ENCODE measurements around the gene CPVL.
"Not testable (repeated sequence)": the region's sequence is repeated elsewhere in the genome, so short reads cannot be mapped to it uniquely, and the experiment has no call there.

CPVL gene

DNA sequence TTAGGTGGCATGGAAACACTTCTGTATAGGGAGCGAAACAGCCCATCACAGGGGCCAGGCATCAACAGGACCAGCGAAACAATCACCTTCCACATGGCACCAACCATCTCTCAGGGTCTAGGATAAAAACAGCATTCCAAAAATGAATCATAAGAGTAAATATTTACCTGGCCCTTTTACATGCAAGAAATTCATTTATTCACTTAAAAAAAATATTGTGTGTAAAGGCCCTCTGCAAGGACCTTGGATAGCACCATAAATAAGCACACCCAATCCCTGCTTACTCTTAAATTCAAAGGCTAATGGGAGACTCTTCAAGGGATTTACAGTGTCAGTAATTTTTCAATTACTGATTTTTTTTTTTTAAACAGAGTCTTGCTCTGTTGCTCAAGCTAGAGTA is 25.4 kb downstream of the CPVL start:
- no peak for DNase-seq (ENCODE audit: extremely low read depth in 1 of 2, low read depth in 1 of 2)

DNA sequence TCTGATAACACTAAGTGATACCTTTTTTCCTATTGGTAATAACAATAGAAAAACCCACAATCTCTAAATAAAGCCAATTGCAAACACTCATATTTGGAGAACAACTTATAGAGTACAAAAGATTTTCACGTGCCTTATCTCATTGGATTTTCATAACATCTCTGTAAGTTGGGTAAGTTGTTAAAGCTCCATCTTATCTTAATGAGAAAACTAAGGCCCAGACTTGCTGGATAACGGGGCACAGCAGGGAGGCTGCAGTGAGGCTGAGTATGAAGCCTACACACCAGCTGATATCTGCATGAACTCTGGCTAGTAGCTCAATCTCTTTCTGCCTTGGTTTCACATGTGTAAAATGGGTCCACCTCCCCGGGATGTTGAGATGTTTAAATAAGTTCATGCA is 26.8 kb downstream of the CPVL start:
- no peak for DNase-seq (ENCODE audit: extremely low read depth in 1 of 2, low read depth in 1 of 2)

DNA sequence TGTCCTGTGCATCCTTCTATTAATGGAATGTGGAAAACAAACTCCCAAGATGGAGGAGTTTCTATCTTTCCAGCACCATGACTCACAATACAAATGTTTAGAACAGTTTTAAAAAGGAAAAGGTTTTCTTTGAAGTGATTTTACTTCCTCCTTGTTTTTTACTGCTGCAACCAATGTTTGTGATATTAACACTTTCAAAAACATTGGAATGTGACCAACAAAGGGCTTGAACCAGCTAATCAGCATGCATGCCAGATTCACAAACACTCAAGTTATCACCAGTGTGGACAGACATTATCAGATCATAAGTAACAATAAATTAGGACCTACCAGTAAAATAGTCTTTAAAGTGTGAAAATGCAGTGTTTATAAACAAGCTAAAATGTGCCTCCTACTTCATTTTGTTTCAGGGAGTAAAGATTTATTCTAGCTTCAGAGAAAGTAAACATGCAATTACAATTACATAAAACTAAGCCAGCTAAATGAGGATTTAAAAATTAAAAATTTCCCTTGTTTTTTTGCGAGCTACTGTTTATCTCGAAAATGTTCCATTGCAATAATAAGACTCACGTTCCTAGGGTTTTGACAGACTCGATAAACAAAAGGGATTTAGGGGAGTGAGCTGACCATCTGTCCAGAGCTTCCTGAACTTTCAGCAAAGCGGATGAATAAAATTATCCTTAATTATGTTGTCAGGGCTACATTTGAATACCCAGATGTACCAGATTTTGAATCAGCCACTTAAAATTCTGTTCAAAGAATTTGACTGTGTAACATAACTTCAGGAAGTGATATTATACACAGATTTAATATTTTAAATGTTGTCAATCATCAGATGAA is 29.8 kb downstream of the CPVL start:
- DNase-seq (ENCODE audit: extremely low read depth in 1 of 2, low read depth in 1 of 2) = no peak

DNA sequence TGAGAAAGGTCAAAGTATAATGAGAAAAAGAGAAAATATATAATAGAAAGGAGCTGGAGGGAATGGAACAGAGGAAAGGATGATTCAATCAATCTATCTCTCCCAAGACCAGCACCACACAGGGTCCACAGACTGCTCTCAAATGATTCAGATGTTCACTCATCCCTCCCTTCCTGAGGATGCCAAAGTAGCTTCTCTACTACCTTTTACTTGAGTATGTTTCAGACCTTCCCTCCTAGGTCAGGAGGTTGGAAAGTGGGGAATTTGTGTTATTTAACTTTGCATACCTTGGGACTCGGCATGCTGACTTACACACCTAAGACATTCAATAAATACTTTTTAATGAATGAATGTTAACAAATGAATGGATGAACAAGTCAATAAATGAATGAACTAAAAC is 30.6 kb downstream of the CPVL start:
- no peak for DNase-seq (ENCODE audit: extremely low read depth in 1 of 2, low read depth in 1 of 2)

DNA sequence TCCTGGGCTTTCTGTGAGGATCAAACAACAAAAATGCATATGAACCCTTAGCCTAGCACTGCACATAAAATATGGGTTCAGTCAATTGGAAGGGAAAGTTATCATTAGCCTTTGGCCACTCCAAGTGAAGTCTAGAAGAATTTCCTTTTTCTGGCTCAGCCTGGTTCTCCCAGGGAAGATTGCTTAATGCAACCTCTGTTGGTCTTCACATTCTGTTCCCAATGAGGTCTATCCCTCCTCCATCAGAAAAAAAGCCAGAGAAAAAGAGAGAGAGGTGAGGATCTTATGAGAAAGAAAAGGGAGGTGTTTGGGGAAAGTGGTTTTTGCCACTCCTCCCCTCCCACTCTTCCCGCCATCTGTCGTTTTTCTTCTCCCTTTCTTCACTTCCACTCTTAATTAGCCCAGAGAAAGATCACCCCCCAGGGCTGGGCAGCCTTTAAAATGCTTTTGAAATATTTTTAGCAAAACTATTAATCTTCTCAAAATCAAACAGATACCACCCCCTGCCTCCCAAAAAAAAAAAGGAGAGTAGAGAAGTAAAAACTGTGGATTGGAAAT is 31.1 kb downstream of the CPVL start:
- DNase-seq (ENCODE audit: extremely low read depth in 1 of 2, low read depth in 1 of 2) = no peak

DNA sequence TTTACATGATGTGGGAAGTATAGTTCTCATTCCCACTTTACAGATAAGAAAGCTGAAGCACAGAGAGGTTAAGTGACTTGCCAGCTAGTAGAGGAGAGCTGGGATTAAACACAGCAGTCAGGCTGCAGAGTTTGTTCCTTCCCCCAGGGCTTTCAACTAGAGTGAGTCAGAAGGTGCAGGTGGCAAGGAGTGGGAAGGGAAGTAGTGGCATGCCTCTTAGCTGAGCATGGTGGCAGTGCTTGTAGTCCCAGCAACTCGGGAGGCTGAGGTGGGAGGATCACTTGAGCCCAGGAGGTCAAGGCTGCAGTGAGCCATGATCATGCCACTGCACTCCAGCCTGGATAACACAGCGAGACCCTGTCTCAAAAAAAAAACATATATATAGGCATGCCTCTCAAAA is 32.1 kb downstream of the CPVL start:
- not testable (repeated sequence) for DNase-seq (ENCODE audit: extremely low read depth in 1 of 2, low read depth in 1 of 2)

DNA sequence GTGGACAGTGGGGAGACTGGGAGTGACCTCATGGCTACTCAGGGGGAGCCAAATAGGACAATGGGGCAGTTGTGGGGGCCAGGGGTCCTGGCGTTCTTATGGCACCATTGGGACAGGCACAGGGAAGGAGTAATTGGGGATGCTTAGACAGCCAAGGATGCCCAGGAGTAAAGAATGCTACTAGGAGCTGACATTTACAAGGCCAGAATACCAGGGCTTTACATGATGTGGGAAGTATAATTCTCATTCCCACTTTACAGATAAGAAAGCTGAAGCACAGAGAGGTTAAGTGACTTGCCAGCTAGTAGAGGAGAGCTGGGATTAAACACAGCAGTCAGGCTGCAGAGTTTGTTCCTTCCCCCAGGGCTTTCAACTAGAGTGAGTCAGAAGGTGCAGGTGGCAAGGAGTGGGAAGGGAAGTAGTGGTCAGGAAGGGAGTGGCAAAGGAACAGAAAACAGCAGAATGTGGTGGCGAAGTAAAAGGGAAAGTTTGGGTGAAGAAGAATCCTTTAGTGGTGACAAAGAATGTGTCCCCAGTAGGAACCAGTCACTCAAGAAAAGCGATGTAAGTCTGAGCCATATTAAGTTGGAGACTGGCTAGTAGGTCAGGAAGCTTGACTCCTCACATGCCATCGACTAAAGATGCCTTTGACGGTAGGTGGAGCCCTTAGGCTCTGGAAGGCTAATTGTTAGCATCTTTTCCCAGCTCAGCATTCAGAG is 32.8 kb downstream of the CPVL start:
- no peak for DNase-seq (ENCODE audit: extremely low read depth in 1 of 2, low read depth in 1 of 2)

DNA sequence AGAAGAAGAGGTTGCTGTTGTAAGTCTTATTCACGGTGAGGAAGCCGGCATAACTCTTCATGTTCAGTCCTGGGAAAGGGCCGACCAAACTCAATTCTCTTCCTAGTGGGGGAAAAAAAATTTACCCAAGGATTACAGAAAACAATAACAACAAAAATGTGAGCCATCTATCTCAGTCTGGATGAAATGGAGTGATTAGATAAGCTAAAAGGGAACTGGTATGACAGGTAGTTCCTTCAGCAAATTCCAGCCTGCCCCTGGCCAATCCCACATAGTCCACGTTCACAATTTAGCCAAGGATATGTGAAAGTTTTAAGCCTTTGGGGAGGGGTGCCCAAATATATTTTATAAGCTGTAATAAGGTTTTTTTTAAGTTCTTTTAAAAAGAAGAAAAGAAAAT is 33.6 kb downstream of the CPVL start:
- no peak for DNase-seq (ENCODE audit: extremely low read depth in 1 of 2, low read depth in 1 of 2)

DNA sequence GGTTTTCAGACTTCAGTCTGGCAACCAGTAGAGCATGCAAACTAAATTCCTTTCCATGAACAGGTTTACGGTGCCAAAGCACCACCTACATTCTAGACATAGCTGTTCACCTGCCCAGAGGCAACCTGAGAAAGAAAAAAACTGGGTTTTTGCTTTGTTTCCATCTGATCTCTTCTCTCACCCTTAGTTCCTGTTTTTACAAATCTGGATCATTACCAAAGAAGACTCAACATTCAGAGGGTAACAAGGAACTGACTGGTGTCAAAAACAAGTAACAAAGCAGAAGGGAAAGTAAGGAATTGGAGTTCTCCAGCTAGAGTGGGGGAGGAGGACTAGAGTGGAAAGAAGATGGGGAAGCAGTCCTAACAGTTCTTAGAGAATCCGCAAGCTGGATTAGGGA is 36.4 kb downstream of the CPVL start:
- DNase-seq (ENCODE audit: extremely low read depth in 1 of 2, low read depth in 1 of 2) = no peak

DNA sequence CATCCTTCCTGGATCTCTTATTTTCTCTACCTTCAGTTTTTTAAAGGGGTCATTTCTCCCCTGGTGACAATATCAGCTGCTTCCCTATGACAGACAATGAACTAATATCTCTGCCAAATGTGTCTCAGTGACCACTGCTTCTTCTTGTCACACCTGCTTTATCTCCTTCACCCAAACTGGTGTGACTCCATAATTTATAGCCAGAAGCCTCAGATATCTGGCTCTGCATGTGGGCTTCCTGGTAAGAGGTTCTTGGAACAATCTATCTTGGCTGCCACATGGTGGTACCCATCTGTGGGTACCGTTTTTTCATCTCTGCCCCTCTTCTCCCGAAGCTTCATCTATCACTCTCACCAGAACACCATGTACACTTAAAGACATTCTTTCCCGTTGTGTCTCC is 37.0 kb downstream of the CPVL start:
- DNase-seq (ENCODE audit: extremely low read depth in 1 of 2, low read depth in 1 of 2) = no peak

DNA sequence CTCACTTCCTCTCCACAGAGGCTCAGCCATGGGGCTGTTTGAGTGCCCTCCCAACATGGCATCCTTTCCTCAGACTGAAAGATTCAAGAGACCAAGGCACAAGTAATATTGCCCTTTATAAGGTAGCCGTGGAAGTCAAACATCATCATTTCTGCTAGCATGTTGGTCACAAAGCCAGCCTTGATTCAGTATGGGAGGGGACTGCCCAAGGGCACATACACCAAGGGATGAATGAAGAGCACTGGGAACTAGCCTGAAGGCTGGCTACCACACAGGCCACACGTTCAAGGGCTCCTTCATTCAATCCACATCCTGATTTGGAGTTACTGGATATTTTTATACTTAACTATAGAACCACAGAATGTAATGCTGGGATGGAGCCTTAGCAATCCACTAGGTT is 39.3 kb downstream of the CPVL start:
- no peak for DNase-seq (ENCODE audit: extremely low read depth in 1 of 2, low read depth in 1 of 2)

DNA sequence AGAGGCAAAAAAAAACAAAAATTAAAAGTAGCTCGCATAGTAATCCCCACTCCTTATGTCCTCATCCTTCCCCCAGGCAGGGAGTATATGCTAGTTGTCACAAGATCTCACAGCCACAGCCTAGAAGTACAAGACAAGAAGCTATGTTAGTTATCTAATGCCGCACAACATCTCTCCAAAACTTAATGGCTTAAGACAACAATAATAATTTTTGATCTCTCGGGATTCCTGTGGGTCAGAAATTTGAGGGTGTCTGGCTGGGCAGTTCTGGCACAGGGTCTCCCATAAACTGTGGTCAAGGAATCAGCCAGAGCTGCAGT is 39.7 kb downstream of the CPVL start:
- no peak for DNase-seq (ENCODE audit: extremely low read depth in 1 of 2, low read depth in 1 of 2)

DNA sequence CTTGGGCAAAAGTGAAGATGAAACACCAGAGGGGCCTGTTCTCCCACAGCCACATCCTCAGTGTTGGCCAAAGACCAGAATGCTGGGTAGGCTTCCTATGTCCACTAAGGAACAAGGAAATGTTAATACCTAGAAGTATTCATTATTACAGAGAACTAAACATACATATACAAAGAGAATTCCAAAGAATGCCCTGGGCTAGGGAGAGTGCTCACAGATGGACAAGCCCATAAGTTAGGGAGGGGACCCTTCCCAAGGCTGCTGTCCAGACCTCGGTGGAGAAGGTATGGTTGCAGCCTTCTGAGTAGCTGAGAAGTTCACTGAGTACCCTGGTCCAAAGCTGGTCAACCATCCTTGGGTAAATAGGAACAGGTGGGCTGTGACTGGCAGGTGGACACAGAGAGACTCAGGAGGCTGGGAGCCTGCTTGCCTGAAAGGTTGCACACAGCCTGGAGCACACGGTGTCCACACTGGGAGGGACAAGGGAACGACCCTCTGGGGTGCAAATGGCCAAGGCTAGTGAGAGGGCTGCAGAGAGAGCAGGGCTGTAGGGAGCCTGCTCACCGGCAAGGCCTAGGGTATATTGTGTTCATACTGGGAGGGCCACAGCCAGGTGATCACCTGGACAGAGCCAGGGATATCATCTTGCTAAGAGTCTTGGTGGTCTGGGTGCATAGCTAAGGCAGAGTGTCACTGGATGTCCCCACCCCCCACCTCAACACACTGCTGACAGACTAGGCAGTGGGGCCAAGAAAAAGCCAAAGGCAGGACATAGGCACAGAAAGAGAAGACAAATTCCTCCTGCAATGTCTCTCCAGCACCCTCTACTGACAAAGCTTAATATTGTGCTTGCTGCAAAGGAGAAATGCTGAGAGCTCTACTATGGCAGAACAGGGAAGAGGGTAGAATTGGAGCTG is 40.3 kb downstream of the CPVL start:
- DNase-seq (ENCODE audit: extremely low read depth in 1 of 2, low read depth in 1 of 2) = no peak

DNA sequence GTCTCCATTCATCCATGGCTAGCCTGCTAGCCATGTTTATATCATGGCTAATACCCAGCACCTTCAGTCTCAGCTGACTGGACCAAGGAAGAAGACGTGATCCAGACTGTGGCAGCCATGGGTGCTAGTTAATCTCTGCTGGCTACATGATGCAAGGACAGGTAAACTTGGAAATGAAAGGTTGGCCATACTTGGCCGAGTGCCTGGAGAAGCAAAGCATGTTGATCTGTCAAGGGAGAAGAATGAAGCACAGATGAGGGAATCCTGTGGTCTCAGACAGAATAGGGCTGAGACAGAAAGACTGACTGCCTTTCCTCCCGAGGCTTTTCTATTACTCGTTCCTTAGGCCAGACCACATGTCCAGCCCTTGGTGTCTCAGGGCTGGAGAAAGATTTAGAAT is 41.1 kb downstream of the CPVL start:
- DNase-seq (ENCODE audit: extremely low read depth in 1 of 2, low read depth in 1 of 2) = no peak

DNA sequence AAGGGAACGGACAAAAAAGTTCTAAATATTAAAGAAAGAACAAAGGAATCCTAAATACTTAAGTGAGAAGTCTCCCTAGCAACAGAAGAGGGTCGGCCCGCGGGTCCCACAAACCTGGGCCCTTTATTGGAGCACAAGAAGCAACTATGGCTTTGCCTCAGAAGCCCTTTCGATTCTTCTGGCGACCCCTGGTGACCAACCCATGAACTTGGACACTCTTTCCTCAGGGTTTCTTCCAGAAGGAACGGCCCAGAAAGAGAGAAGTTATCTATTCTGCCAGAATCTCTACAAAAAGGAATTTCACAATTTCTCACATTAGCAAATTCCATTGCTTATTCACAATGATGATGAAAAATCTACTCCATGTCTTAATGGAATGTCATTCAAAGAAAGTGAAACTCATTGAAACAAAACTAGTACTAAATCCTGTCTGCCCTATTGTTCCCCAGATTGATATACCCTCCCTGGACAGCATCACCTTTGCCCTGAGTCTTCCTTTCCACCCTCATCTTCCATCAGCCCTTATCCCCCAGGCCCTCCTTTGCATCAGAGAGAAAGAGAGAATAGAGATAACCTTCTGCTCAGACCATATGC is 43.7 kb downstream of the CPVL start:
- DNase-seq (ENCODE audit: extremely low read depth in 1 of 2, low read depth in 1 of 2) = peak in 1 of 2 donors; percentile 7

DNA sequence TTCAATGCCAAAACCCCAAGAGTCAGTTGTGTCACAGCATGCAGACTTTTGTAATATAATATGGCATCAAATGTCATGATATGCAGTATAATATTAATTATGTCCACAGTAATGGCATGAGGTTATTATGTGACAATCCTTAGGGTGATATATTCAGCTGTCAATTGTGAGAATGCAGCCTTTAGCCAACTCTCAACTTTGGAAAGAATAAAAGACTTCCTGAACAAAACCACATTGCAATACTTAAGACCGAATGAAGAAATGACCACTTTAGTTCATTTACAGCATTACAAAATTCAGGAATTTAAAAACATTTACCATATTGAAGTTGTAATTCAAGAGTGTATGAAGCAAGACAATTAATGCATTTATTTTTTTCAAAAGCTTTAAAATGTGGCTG is 45.4 kb downstream of the CPVL start:
- DNase-seq (ENCODE audit: extremely low read depth in 1 of 2, low read depth in 1 of 2) = no peak

DNA sequence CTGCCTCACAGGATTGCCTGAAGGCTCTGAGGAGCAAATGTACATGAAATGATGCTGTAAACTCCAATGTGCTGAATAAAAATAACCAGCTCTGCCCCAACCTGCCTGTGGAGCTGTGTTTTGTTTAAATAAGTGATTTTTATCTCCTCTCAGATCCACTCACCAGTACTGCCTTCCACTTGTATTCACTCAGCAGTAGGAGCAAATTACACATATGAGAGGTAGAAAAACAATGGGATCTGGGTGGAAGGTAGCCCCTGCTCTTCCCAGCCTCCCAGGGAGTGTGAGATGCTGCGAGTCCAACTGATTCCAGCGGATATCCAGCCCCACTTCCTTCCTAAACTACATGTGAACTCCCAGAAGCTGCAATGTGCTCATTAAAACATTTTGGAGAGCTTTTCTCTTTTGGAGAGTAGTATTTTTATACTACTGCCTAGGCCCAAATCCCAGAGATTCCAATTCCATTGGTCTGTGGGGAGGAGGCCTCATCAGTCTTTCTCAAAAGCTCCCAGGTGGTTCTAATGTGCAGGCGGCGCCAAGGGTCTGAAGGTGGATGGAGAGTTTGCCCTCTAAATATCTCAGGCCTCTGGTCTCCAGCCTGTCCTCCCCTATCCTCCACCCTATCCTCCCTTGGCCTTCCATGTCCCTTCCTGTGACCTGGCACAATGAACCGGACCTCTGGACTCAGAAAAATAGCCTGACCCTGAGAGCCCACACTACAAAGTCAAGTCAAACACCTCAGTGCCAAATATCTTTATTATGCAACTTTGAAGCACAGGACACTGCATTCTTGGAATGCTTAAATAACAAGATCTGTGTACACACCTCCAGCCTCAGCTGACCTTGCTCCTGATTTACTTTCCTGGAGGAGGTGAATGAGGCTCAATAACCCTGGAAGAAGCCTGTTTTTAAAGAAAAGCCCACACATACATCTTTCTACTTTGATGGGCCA is 46.2 kb downstream of the CPVL start:
- DNase-seq (ENCODE audit: extremely low read depth in 1 of 2, low read depth in 1 of 2) = no peak

DNA sequence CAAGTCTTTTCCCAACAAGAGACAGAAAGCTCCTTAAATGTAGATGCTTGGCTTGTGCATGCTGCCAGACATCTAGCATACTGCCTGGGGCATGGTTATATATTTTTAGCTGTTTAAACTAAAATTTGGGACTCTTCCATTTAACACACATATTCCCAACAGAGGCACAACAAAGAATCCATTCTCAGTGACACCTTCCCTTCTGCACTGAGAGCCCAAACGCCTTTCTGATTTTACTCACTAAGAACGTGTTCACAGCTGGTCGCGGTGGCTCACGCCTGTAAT is 49.9 kb downstream of the CPVL start:
- DNase-seq (ENCODE audit: extremely low read depth in 1 of 2, low read depth in 1 of 2) = no peak

DNA sequence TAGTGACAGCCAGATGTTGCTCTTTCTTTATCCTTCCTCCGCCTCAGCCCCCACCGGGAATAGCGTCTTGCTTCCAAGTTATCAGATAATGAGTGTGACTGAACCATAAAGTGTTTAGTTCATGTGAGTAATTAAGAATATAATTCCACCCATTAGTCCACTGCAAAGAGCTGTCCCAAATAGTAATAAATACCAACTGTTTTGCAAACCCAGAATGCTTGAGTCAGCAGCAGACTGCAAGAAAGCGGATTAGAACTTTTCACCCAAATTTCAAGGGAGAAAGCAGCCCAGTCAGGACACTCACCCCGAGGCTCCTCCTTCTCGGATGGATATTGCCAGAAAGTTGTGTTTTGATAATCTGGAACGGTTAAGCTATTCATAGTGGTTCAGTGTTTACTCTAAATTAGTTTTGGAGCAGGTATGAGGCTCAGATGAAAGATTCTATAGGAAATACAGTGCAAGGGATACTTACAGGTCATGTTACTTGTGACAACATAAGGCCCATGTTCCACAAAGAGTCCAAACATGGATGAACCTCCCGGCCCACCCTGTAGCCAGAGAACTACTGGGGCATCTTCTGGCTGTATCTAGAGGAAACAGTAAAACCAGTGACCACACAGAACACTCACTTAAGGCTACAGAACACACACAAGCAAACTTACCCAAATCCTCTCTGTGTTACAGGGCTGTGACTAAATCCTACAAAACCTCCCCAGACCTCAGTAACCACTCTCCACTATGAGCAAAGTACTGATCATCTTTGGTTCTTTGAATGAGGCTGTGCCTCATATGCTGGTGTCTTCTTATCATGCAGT is 50.5 kb downstream of the CPVL start:
- DNase-seq (ENCODE audit: extremely low read depth in 1 of 2, low read depth in 1 of 2) = no peak
